SK-N-SH (cell line): ENCODE measurements around the gene LSM10. TPM values are rescaled to one million over a fixed set of nuclear protein-coding genes. Genes with fewer than 3 reads are reported as not detected.

Experiments used
- CTCF ChIA-PET: fragments of 300-600, 350-600 bp; formaldehyde crosslinking; extraction: SDS; loops from one replicate; lab custom pipeline; 2021; lab: Yijun Ruan, JAX
- POLR2A ChIA-PET: fragments of 350-600 bp; sonication (Branson Sonifier 250); formaldehyde crosslinking; extraction: SDS; loops from one replicate; lab custom pipeline; 2020; ENCODE audit warnings: antibody characterized with exemption, inconsistent platforms; lab: Yijun Ruan, JAX
- DNase-seq: peaks from one replicate; pipeline ENCODE4 v3.0.0; 2012
- H2AFZ ChIP-seq: fragments of 200-600 bp; sonication (generic); 2 replicates; pipeline ENCODE4 v1.8.1; 2016; ENCODE audit warnings: antibody characterized with exemption, mild to moderate bottlenecking, low read depth
- H3F3A ChIP-seq: fragments of 200-600 bp; sonication (generic); replicated peaks from 2 replicates; pipeline ENCODE3; 2016; ENCODE audit warnings: antibody characterized with exemption, mild to moderate bottlenecking; ENCODE audit not compliant: insufficient read depth
- H3K27ac ChIP-seq, 2 experiments: fragments of 200-500 bp in 1 of 2; fragments of 200-600 bp in 1 of 2; sonication (Bioruptor generic) in 1 of 2; sonication (generic), shearing (Covaris generic) in 1 of 2; 2 replicates each; pipeline versions ENCODE4 v1.5.1 to v1.6.1; 2014 to 2016; ENCODE audit warnings: low read depth in 2 of 2, inconsistent platforms in 1 of 2, low read length in 1 of 2, mild to moderate bottlenecking in 1 of 2, mixed read lengths in 1 of 2
- H3K27me3 ChIP-seq: fragments of 200-600 bp; sonication (generic), shearing (Covaris generic); 2 replicates; pipeline ENCODE4 v1.6.1; 2016; ENCODE audit warnings: mixed run types; ENCODE audit not compliant: insufficient read depth
- H3K36me3 ChIP-seq, 2 experiments: fragments of 200-500 bp in 1 of 2; fragments of 200-600 bp in 1 of 2; sonication (Bioruptor generic) in 1 of 2; sonication (generic) in 1 of 2; replicated peaks in 1 of 2; 2 replicates each; pipeline versions ENCODE3 to v1.5.1; 2014 to 2016; ENCODE audit warnings: low read length in 1 of 2, mild to moderate bottlenecking in 1 of 2; ENCODE audit not compliant: insufficient read depth in 2 of 2, control insufficient read depth in 1 of 2
- H3K4me1 ChIP-seq, 2 experiments: fragments of 200-500 bp in 1 of 2; fragments of 200-600 bp in 1 of 2; sonication (Bioruptor generic) in 1 of 2; sonication (generic), shearing (Covaris generic) in 1 of 2; 2 replicates each; pipeline versions ENCODE4 v1.5.1 to v1.6.1; 2014 to 2016; ENCODE audit warnings: low read depth in 1 of 2, low read length in 1 of 2, mixed run types in 1 of 2; ENCODE audit not compliant: insufficient read depth in 2 of 2, control insufficient read depth in 1 of 2
- H3K4me2 ChIP-seq: fragments of 200-600 bp; sonication (generic), shearing (Covaris generic); 2 replicates; pipeline ENCODE4 v1.6.1; 2017; ENCODE audit warnings: mixed run types
- H3K4me3 ChIP-seq, 2 experiments: fragments of 200-500 bp in 1 of 2; fragments of 200-600 bp in 1 of 2; sonication (Bioruptor generic) in 1 of 2; sonication (generic), shearing (Covaris generic) in 1 of 2; 2 replicates each; pipeline versions ENCODE4 v1.5.1 to v1.8.1; 2014 to 2016; ENCODE audit warnings: low read depth in 2 of 2, inconsistent platforms in 1 of 2, low read length in 1 of 2, mild to moderate bottlenecking in 1 of 2, mixed read lengths in 1 of 2, moderate library complexity in 1 of 2
- H3K79me2 ChIP-seq: fragments of 200-600 bp; sonication (generic); 2 replicates; pipeline ENCODE4 v1.8.1; 2017; ENCODE audit warnings: mild to moderate bottlenecking; ENCODE audit not compliant: insufficient read depth
- H3K9ac ChIP-seq: fragments of 200-600 bp; sonication (generic); 2 replicates; pipeline ENCODE4 v1.6.1; 2017; ENCODE audit warnings: mixed run types
- H3K9me2 ChIP-seq: fragments of 200-600 bp; sonication (generic); 2 replicates; pipeline ENCODE4 v1.6.1; 2017; ENCODE audit warnings: mixed run types
- H3K9me3 ChIP-seq: fragments of 200-600 bp; sonication (generic); 2 replicates; pipeline ENCODE4 v1.6.1; 2017; ENCODE audit warnings: mixed run types, mild to moderate bottlenecking, moderate library complexity
- H4K20me1 ChIP-seq: fragments of 200-600 bp; sonication (generic); 2 replicates; pipeline ENCODE4 v1.6.1; 2017; ENCODE audit warnings: mild to moderate bottlenecking, mixed run types; ENCODE audit not compliant: insufficient read depth
- CTCF ChIP-seq: fragments of 200-600 bp; sonication (generic); IDR thresholded peaks from 2 replicates; pipeline ENCODE4 v1.6.1; 2017; ENCODE audit warnings: antibody characterized with exemption, mild to moderate bottlenecking, moderate library complexity
- ELF1 ChIP-seq: IDR thresholded peaks from 2 replicates; pipeline ENCODE4 v1.4.0; 2012
- EZH2phosphoT487 ChIP-seq: fragments of 200-600 bp; sonication (generic); IDR thresholded peaks from 2 replicates; pipeline ENCODE4 v1.6.1; 2017; ENCODE audit warnings: low read depth, mixed run types, mild to moderate bottlenecking, antibody characterized with exemption, moderate library complexity, borderline replicate concordance
- FOSL2 ChIP-seq: IDR thresholded peaks from 2 replicates; pipeline ENCODE4 v1.4.0; 2012; ENCODE audit warnings: low read depth, mild to moderate bottlenecking, moderate library complexity, borderline replicate concordance
- FOXJ3 ChIP-seq: sonication (generic); formaldehyde crosslinking; IDR thresholded peaks from 2 replicates; pipeline ENCODE4 v1.5.1; 2020; ENCODE audit warnings: mild to moderate bottlenecking, missing genetic modification reagents
- JUND ChIP-seq: IDR thresholded peaks from 2 replicates; pipeline ENCODE4 v1.4.0; 2012
- MAX ChIP-seq: IDR thresholded peaks from 2 replicates; pipeline ENCODE4 v1.4.0; 2012; ENCODE audit warnings: low read depth
- MEF2A ChIP-seq: IDR thresholded peaks from 2 replicates; pipeline ENCODE4 v1.4.0; 2012; ENCODE audit warnings: low read depth, borderline replicate concordance
- MXI1 ChIP-seq: IDR thresholded peaks from 2 replicates; pipeline ENCODE4 v1.6.1; 2012; ENCODE audit warnings: mild to moderate bottlenecking, low read depth, low read length, improper control_type of control experiment
- NFIC ChIP-seq: IDR thresholded peaks from 2 replicates; pipeline ENCODE4 v1.4.0; 2012; ENCODE audit warnings: borderline replicate concordance
- POLR2AphosphoS5 ChIP-seq: IDR thresholded peaks from 2 replicates; pipeline ENCODE4 v1.6.1; 2012; ENCODE audit warnings: low read depth, low read length
- RAD21 ChIP-seq: IDR thresholded peaks from 2 replicates; pipeline ENCODE4 v1.6.1; 2012; ENCODE audit warnings: mild to moderate bottlenecking, low read length
- RCOR1 ChIP-seq: fragments of 150-350 bp; IDR thresholded peaks from 2 replicates; pipeline ENCODE4 v1.6.1; 2017; ENCODE audit warnings: antibody characterized with exemption, low read length
- RFX5 ChIP-seq: IDR thresholded peaks from 2 replicates; pipeline ENCODE4 v1.6.1; 2012; ENCODE audit warnings: mild to moderate bottlenecking, improper control_type of control experiment, low read length
- RXRA ChIP-seq: IDR thresholded peaks from 2 replicates; pipeline ENCODE4 v1.4.0; 2012; ENCODE audit warnings: low read depth, mild to moderate bottlenecking, borderline replicate concordance
- TAF1 ChIP-seq: IDR thresholded peaks from 2 replicates; pipeline ENCODE4 v1.6.1; 2012; ENCODE audit warnings: low read depth, mild to moderate bottlenecking, low read length, moderate library complexity, borderline replicate concordance
- YY1 ChIP-seq: IDR thresholded peaks from 2 replicates; pipeline ENCODE4 v1.4.0; 2012; ENCODE audit warnings: low read depth, mild to moderate bottlenecking
- WGBS: methylation state at CpG from one replicate; pipeline ENCODE4 v1.1.6; 2017; ENCODE audit warnings: low lambda C conversion rate; 5-methylcytosine and 5-hydroxymethylcytosine counted together
- polyA plus RNA-seq, 3 experiments: library from polyadenylated mRNA; depleted of rRNA; stranded (reverse); fragments of >200 nt; gene quantifications; 2 replicates each; pipeline ENCODE4 v1.2.3, GENCODE V29; 2012

The LSM10 gene
- polyA plus RNA-seq, 1 of the 3 experiments (the other 2 are of a cell fraction): 96.8 TPM

DNA sequence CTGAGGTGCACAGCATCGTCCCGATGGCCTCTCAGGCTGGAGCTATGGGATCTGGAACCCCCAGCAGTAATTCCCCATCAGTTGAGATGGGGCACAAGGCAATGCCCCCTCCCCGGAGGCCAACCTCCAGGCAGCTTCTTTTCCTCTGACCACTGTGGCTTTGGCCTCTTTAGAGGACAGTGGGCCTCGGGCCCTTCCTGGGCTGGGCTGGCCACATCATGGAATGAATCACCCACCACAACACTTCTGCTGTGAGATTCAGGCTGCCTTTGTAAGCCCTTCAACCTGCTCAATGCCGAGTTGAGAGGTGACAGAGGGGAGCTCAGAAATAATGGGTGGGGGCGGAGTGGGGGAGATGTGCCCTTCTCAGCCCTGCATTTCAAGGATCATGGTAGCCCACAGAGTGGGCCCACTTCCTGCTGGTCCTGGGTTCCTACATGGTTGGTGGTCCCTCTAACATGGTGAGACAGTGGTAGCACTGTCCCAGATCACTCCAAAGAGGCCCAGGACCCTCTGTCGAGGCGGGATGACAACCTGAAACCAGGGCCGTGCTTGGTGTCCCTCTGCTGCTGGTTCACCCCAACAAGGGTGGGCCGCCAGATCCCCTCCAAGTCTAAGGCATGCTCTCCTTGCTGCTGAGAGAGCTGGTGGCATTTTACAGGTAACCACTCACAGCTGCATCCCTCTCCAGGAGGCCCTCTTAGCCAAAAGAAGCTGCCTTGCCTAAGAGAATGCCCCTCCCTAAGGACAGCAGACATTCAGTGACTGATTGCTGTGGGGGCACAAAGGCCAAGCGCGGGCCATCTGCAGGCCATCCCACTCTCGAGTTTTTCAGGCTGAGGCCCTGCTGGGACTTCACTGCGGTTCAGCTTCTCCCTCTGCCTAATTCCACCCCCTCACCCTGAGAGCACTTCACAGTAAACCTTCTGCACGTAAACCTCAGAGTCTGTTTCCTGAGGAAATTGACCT lies 44.5 kb downstream of the LSM10 start:
- ChIA-PET CTCF (interaction anchor here (0.5 to 7.4 kb wide), 8 partner anchors 8 to 495 kb away, joined by 3 to 86 read pairs (median 5); partner anchors contain the start of gene TRAPPC3), POLR2A (interaction anchor here (2.0 kb wide), 2 partner anchors 7 to 13 kb away, joined by 4 to 10 read pairs; no protein-coding TSS in a partner anchor)
- Histone ChIP-seq H2AFZ (no peak overlapping the region), H3K4me3 (no peak overlapping the region; a peak in 1 of 4 replicates), H4K20me1 (no peaks in the 10 kb centered on the region), H3K4me2 (peak overlapping the region; percentile 80), H3K9ac (peak overlapping the region; percentile 86; the same call in 1 of the 2 replicates), H3F3A (peaks cover 48% of the 10 kb centered on the region), H3K9me2 (no peaks in the 10 kb centered on the region), H3K27ac (peak overlapping the region; percentile 96 to 100), H3K79me2 (peaks cover 15% of the 10 kb centered on the region), H3K36me3 (peaks cover 29 to 47% of the 10 kb centered on the region in 2 experiments), H3K4me1 (peaks cover 32 to 50% of the 10 kb centered on the region in 2 experiments), H3K27me3 (no peaks in the 10 kb centered on the region), H3K9me3 (no peaks in the 10 kb centered on the region)
- no peak for DNase-seq
- TF ChIP-seq MEF2A (no peak), CTCF (no peak; the same call in 1 of the 2 replicates), RFX5 (no peak), FOSL2 (peak; percentile 61; the same call in 1 of the 2 replicates), JUND (peak; percentile 43; the same call in 1 of the 2 replicates), YY1 (no peak), FOXJ3 (no peak), MAX (0 out of 2 replicates have a peak, but pooled peaks have one; percentile 7)
- WGBS: 70% methylated on average over 8 of the region's 15 CpGs

DNA sequence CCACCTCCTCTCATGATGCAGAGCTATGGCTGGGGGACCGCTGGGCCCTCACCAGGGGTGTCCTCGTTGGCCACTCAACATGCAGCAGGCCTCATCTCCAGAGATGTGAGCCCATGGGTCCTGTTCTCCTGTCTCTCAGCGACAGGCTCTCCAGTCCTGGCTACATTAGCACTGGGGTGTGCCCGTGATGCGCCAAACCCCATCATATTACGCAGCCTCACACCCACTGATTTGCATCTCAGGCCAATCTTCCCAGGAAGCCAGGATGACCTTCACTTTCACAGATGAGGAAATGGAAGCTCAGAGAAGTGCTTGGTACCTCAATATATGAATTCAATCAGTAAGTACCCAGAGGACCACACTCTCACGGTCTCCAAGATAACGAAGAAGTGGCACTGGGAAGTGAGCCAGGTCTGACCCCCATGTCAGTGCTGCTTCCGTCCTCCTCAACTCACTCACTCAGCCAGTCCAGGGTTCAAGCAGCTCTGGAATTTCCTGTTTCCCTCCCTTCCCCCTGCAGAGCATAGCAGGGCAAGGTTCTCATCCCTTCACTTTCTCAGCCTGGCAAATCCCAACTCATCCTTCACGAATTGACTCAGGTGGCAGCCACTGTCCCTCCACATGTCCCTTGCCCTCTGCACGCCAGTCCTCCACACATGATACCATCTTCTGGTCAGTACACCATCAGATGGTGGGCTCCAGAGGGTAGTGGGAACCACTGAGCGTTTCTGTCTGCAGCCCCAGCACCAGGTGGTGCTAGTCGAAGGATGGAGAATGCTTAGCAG lies 45.4 kb downstream of the LSM10 start:
- ChIA-PET POLR2A (interaction anchor here (0.8 to 2.0 kb wide), 4 partner anchors 8 to 34 kb away, joined by 3 to 10 read pairs (median 4); no protein-coding TSS in a partner anchor), CTCF (interaction anchor here (0.5 to 7.4 kb wide), 7 partner anchors 9 to 495 kb away, joined by 3 to 86 read pairs (median 5); no protein-coding TSS in a partner anchor)
- no peaks in the 10 kb centered on the region for H3K27me3 ChIP-seq
- H3K4me3 ChIP-seq: peak overlapping the region in 1 of 2 experiments; percentile 22; a peak in 1 of 4 replicates
- no peak for DNase-seq
- peaks cover 34 to 45% of the 10 kb centered on the region in 2 experiments for H3K36me3 ChIP-seq
- peak overlapping the region; percentile 86 for H3K9ac ChIP-seq
- no peak overlapping the region for H2AFZ ChIP-seq
- WGBS: 51% methylated on average over 9 of the region's 13 CpGs
- peaks cover 47% of the 10 kb centered on the region for H3F3A ChIP-seq
- H3K9me3 ChIP-seq: no peaks in the 10 kb centered on the region
- H4K20me1 ChIP-seq: no peaks in the 10 kb centered on the region
- peak overlapping the region; percentile 80 for H3K4me2 ChIP-seq
- peaks cover 15% of the 10 kb centered on the region for H3K79me2 ChIP-seq
- H3K9me2 ChIP-seq: no peaks in the 10 kb centered on the region
- peak overlapping the region; percentile 96 to 100 for H3K27ac ChIP-seq
- peaks cover 32 to 50% of the 10 kb centered on the region in 2 experiments for H3K4me1 ChIP-seq
- TF ChIP-seq FOXJ3 (no peak), MXI1 (no peak), FOSL2 (peak; percentile 21; the same call in 1 of the 2 replicates), RAD21 (no peak), RXRA (peak; percentile 92), ELF1 (no peak), NFIC (peak; percentile 86), EZH2phosphoT487 (no peak), POLR2AphosphoS5 (no peak), MEF2A (no peak), TAF1 (no peak), CTCF (peak; percentile 38), JUND (peak; percentile 37; the same call in 1 of the 2 replicates), RCOR1 (no peak)
